NCI-H82 treated with DMSO at 0.1 percent for 48 hours (cell line): ENCODE measurements around the gene SPATA4.
"Not testable (repeated sequence)": the region's sequence is repeated elsewhere in the genome, so short reads cannot be mapped to it uniquely, and the experiment has no call there.

Source experiments
- DNase-seq: peaks from one replicate; lab custom pipeline; 2025; ENCODE audit not compliant: unreplicated experiment; lab: John Stamatoyannopoulos, UW

SPATA4 gene

GRCh38 chr4:176195184-176195978 is at the start of gene SPATA4:
SPATA4 (minus strand) TSS chr4:176195585; CDS start chr4:176195562, 23 bp downstream.
- DNase-seq: peak; percentile 68

GRCh38 chr4:176242764-176243347 is 47.5 kb upstream of the SPATA4 start:
- no peak for DNase-seq

GRCh38 chr4:176241703-176242102 is 46.3 kb upstream of the SPATA4 start:
- no peak for DNase-seq

- DNase-seq: no peak
These were observed 43.4 kb upstream of the SPATA4 start for GRCh38 chr4:176238826-176239225.

- no peak for DNase-seq
These were observed 42.8 kb upstream of the SPATA4 start for GRCh38 chr4:176238157-176238610.

GRCh38 chr4:176236946-176237345 is 41.6 kb upstream of the SPATA4 start:
- DNase-seq: no peak

- no peak for DNase-seq
These were observed 35.5 kb upstream of the SPATA4 start for GRCh38 chr4:176230836-176231235.

GRCh38 chr4:176229645-176230044 is 34.3 kb upstream of the SPATA4 start:
- DNase-seq: no peak

- no peak for DNase-seq
These were observed 31.4 kb upstream of the SPATA4 start for GRCh38 chr4:176226736-176227135.

- no peak for DNase-seq
These were observed 28.2 kb upstream of the SPATA4 start for GRCh38 chr4:176223561-176223960.

GRCh38 chr4:176222149-176222548 is 26.8 kb upstream of the SPATA4 start:
- no peak for DNase-seq

- DNase-seq: no peak
These were observed 22.1 kb upstream of the SPATA4 start for GRCh38 chr4:176217510-176217909.

- DNase-seq: not testable (repeated sequence)
These were observed 17.0 kb upstream of the SPATA4 start for GRCh38 chr4:176212351-176212750.

- no peak for DNase-seq
These were observed 15.4 kb upstream of the SPATA4 start for GRCh38 chr4:176210579-176211296.

- no peak for DNase-seq
These were observed 14.7 kb upstream of the SPATA4 start for GRCh38 chr4:176210101-176210500.

GRCh38 chr4:176209535-176209934 is 14.2 kb upstream of the SPATA4 start:
- no peak for DNase-seq

GRCh38 chr4:176207839-176208238 is 12.5 kb upstream of the SPATA4 start:
- DNase-seq: no peak

- DNase-seq: no peak
These were observed 9.9 kb upstream of the SPATA4 start for GRCh38 chr4:176205299-176205698.

GRCh38 chr4:176198316-176198903 is 3.0 kb upstream of the SPATA4 start:
- DNase-seq: no peak

- DNase-seq: no peak
These were observed 1.4 kb downstream of the SPATA4 start for GRCh38 chr4:176193938-176194337.

- no peak for DNase-seq
These were observed 2.3 kb downstream of the SPATA4 start for GRCh38 chr4:176193126-176193525.
